ENCODE measurements around the gene ABCA2.
"Not testable (repeated sequence)": the region's sequence is repeated elsewhere in the genome, so short reads cannot be mapped to it uniquely, and the experiment has no call there.

ABCA2 gene

DNA sequence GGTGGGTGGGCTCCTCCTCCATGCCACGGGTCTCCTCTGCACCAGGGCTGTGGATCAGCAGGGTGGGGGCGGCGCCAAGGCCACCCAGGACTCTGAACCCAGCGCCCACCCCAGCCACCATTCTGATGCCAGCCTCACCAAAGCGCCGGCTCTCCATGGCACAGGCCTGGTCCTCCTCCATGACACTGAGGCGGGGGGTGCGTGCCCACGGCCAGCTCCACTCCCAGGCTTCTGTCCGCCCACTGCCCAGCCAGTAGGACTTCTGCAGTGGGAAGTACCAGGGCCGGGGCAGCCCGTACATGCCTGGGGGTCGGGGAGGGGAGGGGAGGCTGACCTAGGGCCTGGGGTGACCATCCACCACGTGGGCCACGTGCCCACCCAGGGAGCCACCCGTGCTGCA lies 11.6 kb downstream of the ABCA2 start:
- FAIRE-seq (no peak), DNase-seq (ENCODE audit: low spot score) (no peak)

DNA sequence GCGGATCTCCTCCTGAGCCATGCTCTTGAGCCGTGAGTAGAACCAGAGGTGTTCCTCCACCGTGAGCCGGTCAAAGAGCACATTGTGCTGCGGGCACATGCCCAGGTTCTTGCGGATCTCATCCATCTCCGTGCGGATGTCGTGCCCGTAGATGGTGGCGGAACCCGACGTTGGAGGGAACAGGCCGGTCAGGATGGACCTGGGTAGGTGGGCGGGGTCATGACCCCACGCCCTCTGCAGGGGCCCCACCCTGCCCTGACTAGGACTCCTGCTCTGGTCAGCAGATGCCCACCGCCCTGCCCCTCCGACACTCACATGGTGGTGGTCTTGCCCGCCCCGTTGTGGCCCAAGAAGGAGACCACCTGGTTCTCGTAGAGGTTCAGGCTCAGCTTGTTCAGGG lies 12.1 kb downstream of the ABCA2 start:
- DNase-seq (ENCODE audit: low spot score) (no peak), FAIRE-seq (no peak)

DNA sequence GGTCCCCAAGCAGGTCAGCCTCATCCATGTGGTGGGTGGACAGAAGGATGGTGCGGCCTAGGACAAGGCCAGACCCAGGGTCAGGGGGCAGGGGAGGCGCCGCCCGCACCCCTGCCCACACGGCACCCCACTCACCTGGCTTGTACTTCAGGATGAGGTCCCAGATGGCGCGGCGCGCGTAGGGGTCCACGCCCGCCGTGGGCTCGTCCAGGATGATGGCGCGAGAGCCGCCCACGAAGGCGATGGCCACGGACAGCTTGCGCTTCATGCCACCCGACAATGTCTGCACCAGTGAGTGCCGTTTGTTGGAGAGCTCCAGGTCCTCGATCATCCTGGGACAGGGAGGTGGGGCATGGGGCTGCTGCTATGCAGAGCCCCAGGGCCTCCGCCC lies 12.5 kb downstream of the ABCA2 start:
- no peak for DNase-seq (ENCODE audit: low spot score)
- no peak for FAIRE-seq

- no peak for DNase-seq (ENCODE audit: low spot score)
- FAIRE-seq, result no peak
Measured at GRCh38 chr9:137014776-137015539, 13.1 kb downstream of the ABCA2 start.

DNA sequence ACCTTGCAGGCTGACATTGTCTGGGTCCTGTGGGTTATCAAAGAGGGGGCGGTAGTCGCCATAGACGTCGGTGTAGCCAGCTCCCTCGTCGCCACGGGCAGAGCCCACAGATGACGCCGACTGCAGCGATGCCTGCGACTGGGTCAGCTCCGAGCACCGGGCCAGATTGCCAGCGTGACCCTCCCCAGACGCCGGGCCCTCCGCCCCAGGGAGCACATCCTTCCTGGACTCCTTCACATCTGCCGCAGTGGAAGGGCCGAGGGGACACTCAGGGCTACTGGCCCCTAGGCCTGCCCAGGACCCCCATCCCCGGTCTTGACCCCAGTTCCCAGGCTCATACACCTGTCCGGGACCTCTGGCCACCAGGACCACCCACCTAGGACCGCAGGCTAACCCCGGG lies 13.9 kb downstream of the ABCA2 start:
- DNase-seq (ENCODE audit: low spot score) (no peak), FAIRE-seq (no peak)

- no peak for FAIRE-seq
- no peak for DNase-seq (ENCODE audit: low spot score)
Measured at GRCh38 chr9:137013571-137013940, 14.5 kb downstream of the ABCA2 start.

- FAIRE-seq, result no peak
- DNase-seq (ENCODE audit: low spot score), result no peak
Measured at GRCh38 chr9:137012694-137013570, 15.1 kb downstream of the ABCA2 start.

GRCh38 chr9:137011907-137012675 lies 15.9 kb downstream of the ABCA2 start:
- no peak for DNase-seq (ENCODE audit: low spot score)
- FAIRE-seq, result no peak

DNA sequence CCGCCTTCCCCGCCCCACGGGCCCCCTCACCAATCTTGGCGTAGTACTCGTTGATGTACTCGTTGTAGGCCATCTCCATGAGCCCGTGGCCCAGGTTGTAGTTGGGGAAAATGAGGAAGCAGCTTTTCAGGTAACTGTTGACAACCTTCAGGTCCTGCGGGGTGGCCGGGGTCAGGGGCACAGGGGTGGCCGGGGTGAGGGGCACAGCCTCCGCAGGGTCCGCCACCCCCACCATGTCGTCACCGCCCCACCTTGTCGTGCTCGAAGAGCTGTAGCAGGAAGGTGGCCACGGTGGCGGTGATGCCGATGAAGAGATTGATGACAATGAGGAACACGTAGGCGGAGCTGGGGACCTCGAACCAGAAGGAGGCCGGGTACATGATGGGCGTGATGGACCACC lies 16.9 kb downstream of the ABCA2 start:
- FAIRE-seq (no peak), DNase-seq (ENCODE audit: low spot score) (no peak)

DNA sequence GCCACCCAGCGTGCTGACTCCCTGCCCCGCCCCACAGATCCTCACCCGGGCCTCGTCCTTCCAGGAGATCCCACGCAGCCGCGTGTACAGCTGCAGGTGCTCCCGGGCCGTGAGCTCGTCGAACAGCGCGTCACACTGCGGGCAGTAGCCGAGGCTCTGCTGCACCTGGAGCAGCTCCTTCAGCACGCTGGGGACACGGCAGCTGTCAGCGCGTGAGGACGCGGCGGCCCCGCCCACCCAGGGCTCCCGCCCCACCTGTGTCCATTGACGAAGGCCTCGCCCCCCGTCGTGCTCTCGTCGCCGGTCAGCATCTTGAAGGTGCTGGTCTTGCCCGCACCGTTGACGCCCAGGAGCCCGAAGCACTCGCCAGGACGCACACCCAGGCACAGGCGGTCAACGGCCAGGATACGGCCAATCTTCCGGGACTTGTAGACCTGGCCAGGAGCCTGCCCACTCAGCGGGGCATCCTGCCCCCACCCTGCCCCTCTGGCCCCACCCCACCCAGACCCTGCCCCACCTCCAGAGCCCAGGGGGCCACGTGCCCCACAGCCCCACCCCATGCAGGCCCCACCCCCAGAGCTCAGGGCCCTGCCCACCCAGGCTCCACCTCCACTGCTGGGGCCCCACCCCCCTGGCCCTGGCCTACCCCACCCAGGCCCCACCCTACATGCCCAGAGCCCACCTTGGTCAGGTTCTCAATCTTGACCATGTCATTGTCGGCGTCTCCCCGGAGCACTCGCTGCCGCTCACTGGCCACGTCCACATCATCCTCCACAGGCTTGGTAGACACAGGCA lies 17.9 kb downstream of the ABCA2 start:
- no peak for DNase-seq (ENCODE audit: low spot score)
- FAIRE-seq, result no peak

DNA sequence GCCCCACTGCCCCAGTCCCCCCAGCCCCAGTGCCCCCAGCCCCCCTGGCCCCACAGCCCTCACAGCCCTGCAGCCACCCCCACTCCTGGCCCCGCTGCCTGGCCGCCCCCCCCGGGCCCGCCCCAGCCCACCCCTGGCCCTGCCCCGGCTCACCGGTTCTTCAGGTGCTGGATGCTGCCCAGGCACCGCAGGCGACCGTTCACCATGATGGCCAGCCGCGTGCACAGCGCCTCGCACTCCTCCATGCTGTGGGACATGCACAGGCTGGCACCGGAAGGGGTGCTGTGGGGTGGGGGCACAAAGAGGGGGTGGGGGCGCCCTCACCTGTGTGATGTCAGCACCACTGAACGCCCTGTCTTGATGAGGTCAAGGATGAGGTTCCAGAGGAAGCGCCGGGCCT lies 18.8 kb downstream of the ABCA2 start:
- FAIRE-seq (no peak), DNase-seq (ENCODE audit: low spot score) (no peak)

- no peak for DNase-seq (ENCODE audit: low spot score)
- FAIRE-seq, result no peak
Measured at GRCh38 chr9:137008312-137008711, 19.7 kb downstream of the ABCA2 start.

DNA sequence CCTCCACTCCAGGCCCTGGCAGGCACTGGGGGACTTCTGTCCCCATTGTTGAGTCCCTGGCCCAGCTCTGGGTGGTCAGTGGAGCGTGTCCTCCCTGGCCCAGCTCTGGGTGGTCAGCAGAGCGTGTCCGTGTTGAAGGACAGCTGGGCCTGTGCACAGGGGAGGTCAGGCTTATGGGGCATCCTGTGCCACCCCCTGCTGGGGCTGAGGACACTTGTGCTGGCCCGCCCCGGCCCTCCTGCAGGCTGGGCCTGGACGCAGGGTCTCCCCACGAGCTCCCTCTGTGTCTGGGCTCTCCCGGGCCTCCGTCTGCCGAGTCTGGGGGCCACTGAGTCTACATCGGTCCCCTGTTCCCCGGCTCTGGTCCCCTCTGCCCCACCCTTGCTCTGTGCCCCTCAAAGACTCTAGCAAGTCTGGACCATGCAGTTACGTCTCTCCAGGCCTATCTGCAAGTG lies 20.2 kb downstream of the ABCA2 start:
- FAIRE-seq (no peak), DNase-seq (ENCODE audit: low spot score) (no peak)

DNA sequence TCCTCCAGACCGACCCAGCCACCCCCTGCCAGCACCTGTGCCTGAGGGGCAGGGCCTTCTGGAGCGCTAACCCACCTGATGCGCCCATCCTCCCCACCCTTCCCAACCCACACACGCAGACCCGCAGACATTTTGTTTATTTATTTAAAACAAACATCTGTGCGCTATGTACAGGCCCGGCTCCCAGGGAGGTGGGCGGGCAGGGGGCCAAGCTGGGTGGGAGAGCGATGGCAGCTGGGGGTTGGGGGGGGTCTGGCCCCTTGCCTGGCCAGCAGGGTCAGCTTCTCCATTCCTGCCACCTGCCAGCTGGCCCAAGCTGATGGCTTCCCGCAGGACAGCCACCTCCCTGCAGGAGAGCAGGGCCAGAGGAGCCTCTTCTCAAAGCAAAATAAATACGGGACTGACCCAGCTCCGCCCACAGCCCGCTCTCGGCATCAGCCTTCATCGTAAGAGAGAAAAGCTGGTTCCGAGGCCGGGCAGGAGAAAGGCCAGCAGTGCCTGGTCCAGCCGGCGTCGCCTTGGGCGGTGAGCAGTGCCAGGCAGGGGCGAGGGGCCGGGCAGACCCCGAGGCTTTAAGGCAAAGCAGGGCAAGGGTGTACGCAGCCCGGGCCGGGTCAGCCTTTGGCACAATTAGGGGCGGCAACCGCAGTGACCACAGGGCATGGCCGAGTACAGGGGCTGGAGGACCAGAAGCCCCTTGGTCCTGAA lies 20.8 kb downstream of the ABCA2 start:
- DNase-seq (ENCODE audit: low spot score), result no peak
- no peak for FAIRE-seq

GRCh38 chr9:137006116-137007003 lies 21.7 kb downstream of the ABCA2 start:
- no peak for DNase-seq (ENCODE audit: low spot score)
- FAIRE-seq, result no peak

DNA sequence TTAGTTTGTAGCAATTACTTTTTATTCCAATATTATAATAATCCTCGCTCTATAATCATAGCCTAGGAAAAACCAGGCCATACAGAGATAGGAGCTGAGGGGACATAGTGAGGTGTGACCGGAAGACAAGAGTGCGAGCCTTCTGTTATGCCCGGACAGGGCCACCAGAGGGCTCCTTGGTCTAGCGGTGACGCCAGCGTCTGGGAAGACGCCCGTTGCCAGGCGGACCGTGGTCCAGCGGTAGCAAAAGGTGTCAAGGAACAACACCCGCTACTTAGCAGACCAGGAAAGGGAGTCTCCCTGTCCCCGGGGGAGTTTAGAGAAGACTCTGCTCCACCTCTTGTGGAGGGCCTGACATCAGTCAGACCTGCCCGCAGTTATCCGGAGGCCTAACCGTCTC lies 23.8 kb downstream of the ABCA2 start:
- not testable (repeated sequence) for FAIRE-seq; DNase-seq (ENCODE audit: low spot score)

DNA sequence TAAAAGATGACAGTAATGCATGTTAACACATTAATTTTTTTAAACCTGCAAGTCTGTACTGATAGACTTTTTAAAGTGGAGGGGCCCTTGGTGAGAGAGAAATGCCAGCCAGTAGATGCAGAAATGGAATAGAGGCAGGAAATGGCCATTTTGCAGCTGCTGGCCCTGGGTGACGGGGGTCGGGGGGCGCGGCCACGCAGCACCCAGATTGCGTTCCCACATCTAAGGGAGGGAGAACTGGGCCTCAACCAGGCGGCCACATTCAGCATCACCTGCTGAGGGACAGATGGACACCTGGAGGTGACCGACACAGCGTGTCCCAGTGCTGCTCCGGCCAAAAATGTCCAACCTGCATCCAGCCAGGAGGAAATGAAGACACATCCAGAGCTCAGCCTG lies 25.4 kb downstream of the ABCA2 start:
- no peak for DNase-seq (ENCODE audit: low spot score)

GRCh38 chr9:137001857-137002645 lies 26.0 kb downstream of the ABCA2 start:
- no peak for DNase-seq (ENCODE audit: low spot score)

More for the DNA sequence above, 25.4 kb downstream of the ABCA2 start:
- FAIRE-seq, result no peak

More at GRCh38 chr9:137001857-137002645, 26.0 kb downstream of the ABCA2 start:
- no peak for FAIRE-seq

Data from RCC 7860 (cell line).